OCI-LY3 (cell line): ENCODE measurements around the gene PTGER2.

Experiments
- CTCF ChIP-seq: fragments of 200-600, 300-600 bp; sonication (generic); IDR thresholded peaks from 2 replicates; pipeline ENCODE4 v1.5.1; 2014; ENCODE audit warnings: antibody characterized with exemption, low read length, low read depth
- EZH2phosphoT487 ChIP-seq: fragments of 200-600 bp; shearing (Covaris generic); IDR thresholded peaks from 2 replicates; pipeline ENCODE4 v1.6.1; 2018; ENCODE audit warnings: antibody characterized with exemption, mixed run types, low read depth

GRCh38 chr14:52342849-52343596 lies 28.9 kb downstream of the PTGER2 start:
- no peak for TF ChIP-seq CTCF
- no peak for TF ChIP-seq EZH2phosphoT487
